H9 (cell line): ENCODE data around the gene GDPD4. TPM values are rescaled to one million over a fixed set of nuclear protein-coding genes. Genes with fewer than 3 reads are reported as not detected.

Experiments
- DNase-seq: peaks from one replicate; pipeline ENCODE4 v3.0.0-alpha.2; 2017
- H2AFZ ChIP-seq: one replicate; pipeline ENCODE4 v1.6.1; 2013; ENCODE audit warnings: mild to moderate bottlenecking, low read length, control low read depth, moderate library complexity
- H2AK5ac ChIP-seq: 2 replicates; pipeline ENCODE4 v1.6.1; 2013; ENCODE audit warnings: low read length, control low read depth, mixed read lengths; ENCODE audit not compliant: insufficient read length
- H2BK120ac ChIP-seq: one replicate; pipeline ENCODE4 v1.6.1; 2013; ENCODE audit warnings: low read depth, mild to moderate bottlenecking, low read length, control low read depth, inconsistent platforms; ENCODE audit not compliant: poor library complexity, severe bottlenecking
- H2BK12ac ChIP-seq: 2 replicates; pipeline ENCODE4 v1.6.1; 2013; ENCODE audit warnings: low read length, control low read depth, mixed read lengths, low read depth; ENCODE audit not compliant: insufficient read length
- H2BK15ac ChIP-seq: 2 replicates; pipeline ENCODE4 v1.6.1; 2013; ENCODE audit warnings: low read depth, low read length, control low read depth
- H2BK20ac ChIP-seq: one replicate; pipeline ENCODE4 v1.6.1; 2013; ENCODE audit warnings: low read depth, mild to moderate bottlenecking, low read length, control low read depth, inconsistent platforms; ENCODE audit not compliant: poor library complexity, severe bottlenecking
- H2BK5ac ChIP-seq: 2 replicates; pipeline ENCODE4 v1.6.1; 2013; ENCODE audit warnings: low read length, control low read depth, mixed read lengths; ENCODE audit not compliant: insufficient read length
- H3K14ac ChIP-seq: 2 replicates; pipeline ENCODE4 v1.6.1; 2013; ENCODE audit warnings: low read length, control low read depth; ENCODE audit not compliant: insufficient read depth
- H3K18ac ChIP-seq: 2 replicates; pipeline ENCODE4 v1.6.1; 2013; ENCODE audit warnings: low read depth, mild to moderate bottlenecking, mixed read lengths, low read length, control low read depth; ENCODE audit not compliant: insufficient read length
- H3K23ac ChIP-seq: 2 replicates; pipeline ENCODE4 v1.6.1; 2013; ENCODE audit warnings: low read length, control low read depth, mixed read lengths, low read depth; ENCODE audit not compliant: insufficient read length
- H3K23me2 ChIP-seq: 2 replicates; pipeline ENCODE4 v1.6.1; 2013; ENCODE audit warnings: low read depth, mild to moderate bottlenecking, mixed read lengths, low read length, control low read depth; ENCODE audit not compliant: insufficient read length, poor library complexity, severe bottlenecking
- H3K27ac ChIP-seq: 2 replicates; pipeline ENCODE4 v1.5.1; 2013; ENCODE audit warnings: low read length, control low read depth, mixed read lengths, low read depth; ENCODE audit not compliant: insufficient read length
- H3K27me3 ChIP-seq: 2 replicates; pipeline ENCODE4 v1.6.1; 2013; ENCODE audit warnings: low read length, control low read depth, inconsistent platforms; ENCODE audit not compliant: insufficient read depth
- H3K4ac ChIP-seq: 2 replicates; pipeline ENCODE4 v1.6.1; 2013; ENCODE audit warnings: low read depth, mild to moderate bottlenecking, control low read depth, inconsistent platforms, low read length, moderate library complexity
- H3K4me1 ChIP-seq: 2 replicates; pipeline ENCODE4 v1.6.1; 2013; ENCODE audit warnings: low read length, control low read depth, inconsistent platforms; ENCODE audit not compliant: insufficient read depth
- H3K4me2 ChIP-seq: 2 replicates; pipeline ENCODE4 v1.6.1; 2013; ENCODE audit warnings: low read length, control low read depth, mixed read lengths; ENCODE audit not compliant: insufficient read length, insufficient read depth
- H3K56ac ChIP-seq: 2 replicates; pipeline ENCODE4 v1.6.1; 2013; ENCODE audit warnings: low read depth, mild to moderate bottlenecking, mixed read lengths, low read length, control low read depth; ENCODE audit not compliant: insufficient read length
- H3K79me1 ChIP-seq: 2 replicates; pipeline ENCODE4 v1.6.1; 2013; ENCODE audit warnings: low read depth, mild to moderate bottlenecking, moderate library complexity, low read length, control low read depth, inconsistent platforms; ENCODE audit not compliant: insufficient read depth, poor library complexity, severe bottlenecking
- H3K79me2 ChIP-seq: 2 replicates; pipeline ENCODE4 v1.6.1; 2013; ENCODE audit warnings: low read length, control low read depth, inconsistent platforms; ENCODE audit not compliant: insufficient read depth
- H3K9ac ChIP-seq: 2 replicates; pipeline ENCODE4 v1.6.1; 2013; ENCODE audit warnings: low read length, control low read depth, mixed read lengths; ENCODE audit not compliant: insufficient read length; ENCODE audit errors: extremely low read depth
- H3K9me3 ChIP-seq: one replicate; pipeline ENCODE4 v1.6.1; 2013; ENCODE audit warnings: low read depth, low read length, inconsistent platforms; ENCODE audit not compliant: control insufficient read depth
- H3T11ph ChIP-seq: one replicate; pipeline ENCODE4 v1.6.1; 2013; ENCODE audit warnings: mild to moderate bottlenecking, low read length, control low read depth, inconsistent platforms
- H4K20me1 ChIP-seq: one replicate; pipeline ENCODE4 v1.6.1; 2013; ENCODE audit not compliant: control insufficient read depth, insufficient read length, insufficient read depth
- H4K5ac ChIP-seq: 2 replicates; pipeline ENCODE4 v1.6.1; 2013; ENCODE audit warnings: low read depth, mild to moderate bottlenecking, mixed read lengths, low read length, control low read depth; ENCODE audit not compliant: insufficient read length
- H4K8ac ChIP-seq: replicated peaks from 2 replicates; pipeline ENCODE4 v1.6.1; 2013; ENCODE audit warnings: low read length, control low read depth, mixed read lengths, low read depth; ENCODE audit not compliant: insufficient read length
- H4K91ac ChIP-seq: 2 replicates; pipeline ENCODE4 v1.6.1; 2013; ENCODE audit warnings: low read depth, mild to moderate bottlenecking, moderate library complexity, mixed read lengths, low read length, control low read depth; ENCODE audit not compliant: insufficient read length
- H3K27ac Mint-ChIP-seq, 3 experiments: 2 replicates in 2 of 3; 3 replicates in 1 of 3; pipeline ENCODE4 v1.8.0; 2020 to 2021; ENCODE audit warnings: mixed read lengths in 3 of 3, mild to moderate bottlenecking in 1 of 3, moderate library complexity in 1 of 3
- H3K27me3 Mint-ChIP-seq: 2 replicates; pipeline ENCODE4 v1.8.0; 2021; ENCODE audit warnings: low read depth, mild to moderate bottlenecking, moderate library complexity, mixed read lengths
- H3K36me3 Mint-ChIP-seq, 3 experiments: 2 replicates in 2 of 3; 3 replicates in 1 of 3; pipeline ENCODE4 v1.8.0; 2020 to 2021; ENCODE audit warnings: low read depth in 3 of 3, mixed read lengths in 3 of 3; ENCODE audit not compliant: insufficient read depth in 1 of 3
- H3K4me1 Mint-ChIP-seq, 2 experiments: 2 replicates each; pipeline ENCODE4 v1.8.0; 2020; ENCODE audit warnings: mixed read lengths in 2 of 2
- H3K4me3 Mint-ChIP-seq, 2 experiments: 2 replicates in 1 of 2; 3 replicates in 1 of 2; pipeline ENCODE4 v1.8.0; 2020 to 2021; ENCODE audit warnings: mild to moderate bottlenecking in 2 of 2, mixed read lengths in 2 of 2, moderate library complexity in 1 of 2
- H3K9me3 Mint-ChIP-seq, 2 experiments: 2 replicates in 1 of 2; 3 replicates in 1 of 2; pipeline ENCODE4 v1.8.0; 2020; ENCODE audit warnings: mild to moderate bottlenecking in 2 of 2, mixed read lengths in 2 of 2, moderate library complexity in 1 of 2
- CTCF ChIP-seq: fragments of 200-600 bp; sonication (generic); conservative IDR thresholded peaks from 3 replicates; pipeline ENCODE4 v1.8.0; 2021; ENCODE audit warnings: antibody characterized with exemption, mild to moderate bottlenecking
- WGBS: extraction: QIAGEN DNeasy Blood & Tissue Kit; methylation state at CpG from one replicate; pipeline ENCODE4 v1.1.7; 2013; ENCODE audit warnings: missing lambda C conversion rate, low lambda C conversion rate, mixed read lengths; ENCODE audit not compliant: insufficient read length; ENCODE audit errors: extremely low coverage; 5-methylcytosine and 5-hydroxymethylcytosine counted together
- total RNA-seq: library from RNA; stranded (reverse); gene quantifications from 2 replicates; pipeline ENCODE4 v1.2.1, GENCODE V29; 2021

GDPD4 gene
- total RNA-seq, 1 experiment from 2014 or later = not detected

GRCh38 chr11:77231800-77232199 lies 69.7 kb downstream of the GDPD4 start:
- Histone ChIP-seq H3K23me2 (no peaks in the 10 kb centered on the region), H3K79me2 (no peaks in the 10 kb centered on the region), H3K4ac (no peak overlapping the region), H3K14ac (no peak overlapping the region), H3K4me1 (no peaks in the 10 kb centered on the region), H3K4me2 (no peak overlapping the region), H3K9ac (no peak overlapping the region), H4K5ac (no peak overlapping the region), H2AK5ac (no peak overlapping the region), H4K8ac (no peak overlapping the region), H3K27me3 (no peaks in the 10 kb centered on the region), H2BK20ac (no peak overlapping the region), H4K91ac (no peak overlapping the region), H3K27ac (no peak overlapping the region), H2AFZ (no peak overlapping the region), H3K18ac (no peak overlapping the region), H3K56ac (no peak overlapping the region), H2BK5ac (no peak overlapping the region), H3K9me3 (no peaks in the 10 kb centered on the region), H4K20me1 (no peaks in the 10 kb centered on the region), H2BK15ac (no peak overlapping the region), H3K79me1 (no peaks in the 10 kb centered on the region), H3K23ac (no peak overlapping the region), H2BK120ac (no peak overlapping the region), H3T11ph (no peak overlapping the region), H2BK12ac (no peak overlapping the region)
- Mint-ChIP-seq H3K36me3 (no peaks in the 10 kb centered on the region), H3K4me1 (no peaks in the 10 kb centered on the region), H3K27me3 (no peaks in the 10 kb centered on the region), H3K9me3 (no peaks in the 10 kb centered on the region), H3K4me3 (no peak overlapping the region), H3K27ac (no peak overlapping the region)
- TF ChIP-seq CTCF = no peak
- WGBS = no CpG with 5 or more reads among the region's 1 CpG
- DNase-seq = no peak
